ENCODE results near the gene REG3A. TPM values are rescaled to one million over a fixed set of nuclear protein-coding genes. Genes with fewer than 3 reads are reported as not detected.

Gene REG3A
- total and polyA plus RNA-seq, 2 of the 8 experiments (the other 6 are each of a cell fraction or from before 2014, with no cell fraction given) = not detected

DNA sequence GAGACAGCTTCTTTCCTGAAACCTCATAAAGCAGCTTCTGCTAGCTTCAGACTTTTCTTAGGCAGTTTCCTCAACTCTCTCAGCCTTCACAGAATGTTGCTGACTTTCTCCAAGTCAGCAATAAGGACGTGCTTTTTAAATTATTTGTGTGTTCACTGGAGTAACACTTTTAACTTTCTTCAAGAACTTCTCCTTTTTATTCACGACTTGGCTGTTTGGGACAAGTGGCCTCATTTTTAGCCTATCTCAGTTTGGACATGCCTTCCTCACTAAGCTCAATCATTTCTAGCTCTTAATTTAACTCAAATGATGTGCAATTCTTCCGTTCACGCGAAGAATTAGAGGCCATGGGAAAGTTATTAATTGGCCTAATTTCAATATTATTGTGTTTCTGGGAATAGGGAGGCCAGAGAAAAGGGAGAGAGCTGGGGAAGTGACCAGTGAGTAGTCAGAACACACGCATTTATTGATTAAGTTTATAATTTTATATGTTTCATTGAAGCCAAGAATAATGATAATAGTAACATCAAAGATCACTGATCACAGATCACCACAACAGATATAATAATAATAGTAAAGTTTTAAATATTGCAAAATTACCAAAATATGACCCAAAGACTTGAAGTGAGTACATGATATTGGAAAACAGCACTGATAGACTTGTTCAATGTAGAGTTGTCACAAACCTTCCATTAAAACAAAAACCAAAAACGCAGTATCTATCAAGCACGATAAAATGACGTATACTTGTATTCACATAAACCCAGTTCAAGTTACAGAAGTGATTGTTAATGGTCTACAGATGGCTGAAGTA is 34.4 kb downstream of the REG3A start:
- DNase-seq (ENCODE audit: low read depth in 1 of 2, low spot score in 2 of 2) = no peak
- no peaks in the 10 kb centered on the region for H4K20me1 ChIP-seq (replicated peaks in 1 of 2; ENCODE audit: control insufficient read depth in 1 of 2, insufficient read depth in 2 of 2, low read length in 2 of 2)

More for the DNA sequence above, 34.4 kb downstream of the REG3A start:
- Histone ChIP-seq H3K18ac (ENCODE audit: extremely low read depth, low read length) (no peak overlapping the region), H3K14ac (ENCODE audit: insufficient read length) (no peak overlapping the region), H2BK15ac (ENCODE audit: low read length) (no peak overlapping the region), H3K36me3 (ENCODE audit: control insufficient read depth in 2 of 4, insufficient read depth in 4 of 4, low read length in 3 of 4) (no peaks in the 10 kb centered on the region), H3K79me1 (ENCODE audit: low read depth, low read length) (no peaks in the 10 kb centered on the region), H2AK5ac (ENCODE audit: low read depth, low read length) (no peak overlapping the region), H3K4me1 (replicated peaks in 1 of 4; ENCODE audit: control insufficient read depth in 3 of 4, insufficient read depth in 4 of 4, low read length in 3 of 4) (no peaks in the 10 kb centered on the region), H3K23ac (ENCODE audit: insufficient read length) (no peak overlapping the region), H4K91ac (replicated peaks; ENCODE audit: insufficient read length, low read length) (no peak overlapping the region), H3K9me3 (ENCODE audit: insufficient read depth in 2 of 2, low read depth in 1 of 2, low read length in 1 of 2) (no peaks in the 10 kb centered on the region), H2BK12ac (ENCODE audit: low read depth, low read length) (no peak overlapping the region), H3K4me2 (ENCODE audit: insufficient read depth in 1 of 2, low read depth in 2 of 2, low read length in 2 of 2) (no peak overlapping the region), H2BK120ac (replicated peaks; ENCODE audit: low read depth, low read length) (no peak overlapping the region), H3K4ac (replicated peaks; ENCODE audit: insufficient read length, low read depth, low read length) (no peak overlapping the region), H2AFZ (ENCODE audit: low read length) (no peak overlapping the region), H4K5ac (ENCODE audit: insufficient read length, low read depth, low read length) (no peak overlapping the region), H3K4me3 (ENCODE audit: extremely low read depth in 1 of 4, insufficient read depth in 2 of 4, low read depth in 3 of 4, low read length in 4 of 4) (no peak overlapping the region), H4K8ac (ENCODE audit: extremely low read depth, insufficient read depth, low read length) (no peak overlapping the region), H2BK20ac (ENCODE audit: low read length) (no peak overlapping the region), H3K27me3 (replicated peaks in 1 of 4; ENCODE audit: control insufficient read depth in 3 of 4, extremely low read depth in 1 of 4, insufficient read depth in 3 of 4, low read length in 3 of 4) (no peaks in the 10 kb centered on the region), H3K23me2 (ENCODE audit: low read depth, low read length) (no peaks in the 10 kb centered on the region), H3K27ac (ENCODE audit: low read depth, low read length) (no peak overlapping the region), H3K9ac (replicated peaks in 1 of 4; ENCODE audit: extremely low read depth in 1 of 4, low read depth in 3 of 4, low read length in 3 of 4) (no peak overlapping the region), H3K79me2 (ENCODE audit: control insufficient read depth in 1 of 2, insufficient read depth in 2 of 2, low read length in 2 of 2) (no peaks in the 10 kb centered on the region), H2BK5ac (ENCODE audit: low read depth, low read length) (no peak overlapping the region), H3K56ac (replicated peaks; ENCODE audit: insufficient read length, low read depth, low read length) (no peak overlapping the region)
- CTCF ChIA-PET (ENCODE audit: partially characterized antibody) = no interaction called here
- no peak for TF ChIP-seq CTBP2 (IDR thresholded peaks at IDR 0.05; ENCODE audit: borderline replicate concordance, insufficient read depth, insufficient read length, low read length)
- TF ChIP-seq SRF (IDR thresholded peaks at IDR 0.05; ENCODE audit: low read depth, low read length) = no peak
- TF ChIP-seq SP1 (IDR thresholded peaks at IDR 0.05; ENCODE audit: low read depth, low read length) = no peak
- no peak for TF ChIP-seq TAF7 (optimal IDR thresholded peaks at IDR 0.05; ENCODE audit: borderline replicate concordance, low read depth, low read length)
- no peak for TF ChIP-seq EZH2 (IDR thresholded peaks at IDR 0.05; ENCODE audit: low read depth, low read length, severe bottlenecking)
- no peak for TF ChIP-seq TEAD4 (IDR thresholded peaks at IDR 0.05; ENCODE audit: low read depth, low read length)
- no peak for TF ChIP-seq HDAC6 (IDR thresholded peaks at IDR 0.05; ENCODE audit: low read depth, low read length)
- TF ChIP-seq, protein P1, sequence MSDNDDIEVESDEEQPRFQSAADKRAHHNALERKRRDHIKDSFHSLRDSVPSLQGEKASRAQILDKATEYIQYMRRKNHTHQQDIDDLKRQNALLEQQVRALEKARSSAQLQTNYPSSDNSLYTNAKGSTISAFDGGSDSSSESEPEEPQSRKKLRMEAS (IDR thresholded peaks at IDR 0.05) = no peak
- no peak for TF ChIP-seq JUN (IDR thresholded peaks at IDR 0.05; ENCODE audit: low read depth, low read length)
- TF ChIP-seq GTF2F1 (IDR thresholded peaks at IDR 0.05; ENCODE audit: borderline replicate concordance, low read depth, low read length) = no peak
- TF ChIP-seq CBX5 (IDR thresholded peaks at IDR 0.05; ENCODE audit: low read depth, low read length) = no peak
- TF ChIP-seq HDAC2 (IDR thresholded peaks at IDR 0.05; ENCODE audit: borderline replicate concordance in 1 of 2, low read depth in 2 of 2, low read length in 2 of 2) = no peak
- POLR2A ChIA-PET (ENCODE audit: partially characterized antibody) = no interaction called here
- FAIRE-seq = no peak
- WGBS, 2 experiments (ENCODE audit: extremely low coverage in 1 of 2, insufficient coverage in 1 of 2, insufficient read length in 1 of 2, insufficient replicate concordance in 2 of 2, low coverage in 1 of 2, low lambda C conversion rate in 2 of 2, missing lambda C conversion rate in 1 of 2) = 85% methylated on average over 9 of the region's 9 CpGs; no CpG with 5 or more reads in 1 of the 2 experiments

All from H1 (cell line).